H1 (cell line): Measurements from ENCODE around the gene RELL2. TPM values are rescaled to one million over a fixed set of nuclear protein-coding genes. Genes with fewer than 3 reads are reported as not detected.

ENCODE experiments used
- CTCF ChIA-PET: fragments of 300-600 bp; sonication (Branson Sonifier 250); formaldehyde crosslinking; loops from one replicate; lab custom pipeline; 2021; ENCODE audit not compliant: partially characterized antibody; lab: Charles Lee
- POLR2A ChIA-PET: fragments of 300-600 bp; sonication (Branson Sonifier 250); formaldehyde crosslinking; loops from one replicate; lab custom pipeline; 2021; ENCODE audit warnings: inconsistent platforms; ENCODE audit not compliant: partially characterized antibody; lab: Charles Lee
- DNase-seq, 2 experiments: peaks; one replicate each; pipeline versions ENCODE4 v3.0.0 to v3.0.0-alpha.2; 2010 to 2022; ENCODE audit warnings: low spot score in 2 of 2, low read depth in 1 of 2, mixed read lengths in 1 of 2
- FAIRE-seq: peaks from 2 replicates; lab custom pipeline; 2011; peaks lifted over from hg19 to GRCh38; lab: Jason Lieb, UNC
- H2AFZ ChIP-seq: 2 replicates; pipeline ENCODE4 v1.8.1; 2012; ENCODE audit warnings: low read length, inconsistent platforms
- H2AK5ac ChIP-seq: 2 replicates; pipeline ENCODE4 v1.6.1; 2013; ENCODE audit warnings: low read depth, low read length
- H2BK120ac ChIP-seq: replicated peaks from 2 replicates; pipeline ENCODE3; 2013; ENCODE audit warnings: low read depth, low read length, inconsistent platforms
- H2BK12ac ChIP-seq: 2 replicates; pipeline ENCODE4 v1.6.1; 2013; ENCODE audit warnings: low read depth, low read length
- H2BK15ac ChIP-seq: 2 replicates; pipeline ENCODE4 v1.6.1; 2013; ENCODE audit warnings: low read length
- H2BK20ac ChIP-seq: 2 replicates; pipeline ENCODE4 v1.6.1; 2013; ENCODE audit warnings: low read length
- H2BK5ac ChIP-seq: 2 replicates; pipeline ENCODE4 v1.6.1; 2013; ENCODE audit warnings: low read depth, low read length
- H3K14ac ChIP-seq: 2 replicates; pipeline ENCODE4 v1.6.1; 2013; ENCODE audit warnings: inconsistent platforms; ENCODE audit not compliant: insufficient read length
- H3K18ac ChIP-seq: 2 replicates; pipeline ENCODE4 v1.6.1; 2013; ENCODE audit warnings: low read length; ENCODE audit errors: extremely low read depth
- H3K23ac ChIP-seq: 2 replicates; pipeline ENCODE4 v1.6.1; 2013; ENCODE audit warnings: inconsistent platforms; ENCODE audit not compliant: insufficient read length
- H3K23me2 ChIP-seq: 2 replicates; pipeline ENCODE4 v1.6.1; 2013; ENCODE audit warnings: low read depth, low read length
- H3K27ac ChIP-seq: 2 replicates; pipeline ENCODE4 v1.6.1; 2011; ENCODE audit warnings: low read depth, low read length, inconsistent platforms
- H3K27me3 ChIP-seq, 4 experiments: replicated peaks in 1 of 4; 1 replicate in 1 of 4; 2 replicates in 3 of 4; pipeline versions ENCODE4 v1.6.1 to v1.8.1; 2011 to 2013; ENCODE audit warnings: low read length in 3 of 4, mild to moderate bottlenecking in 3 of 4, inconsistent platforms in 2 of 4, mixed read lengths in 2 of 4, moderate library complexity in 1 of 4; ENCODE audit not compliant: control insufficient read depth in 3 of 4, insufficient read depth in 3 of 4; ENCODE audit errors: extremely low read depth in 1 of 4
- H3K36me3 ChIP-seq, 4 experiments: 2 replicates each; pipeline versions ENCODE4 v1.6.1 to v1.8.1; 2011 to 2013; ENCODE audit warnings: mild to moderate bottlenecking in 4 of 4, low read length in 3 of 4, moderate library complexity in 2 of 4, control low read depth in 1 of 4, inconsistent platforms in 1 of 4; ENCODE audit not compliant: insufficient read depth in 4 of 4, control insufficient read depth in 2 of 4
- H3K4ac ChIP-seq: replicated peaks from 2 replicates; pipeline ENCODE3; 2013; ENCODE audit warnings: low read length, low read depth, mixed read lengths, inconsistent platforms; ENCODE audit not compliant: insufficient read length
- H3K4me1 ChIP-seq, 4 experiments: replicated peaks in 1 of 4; 1 replicate in 1 of 4; 2 replicates in 3 of 4; pipeline versions ENCODE4 v1.6.1 to v1.8.1; 2011 to 2013; ENCODE audit warnings: low read length in 3 of 4, inconsistent platforms in 2 of 4, mixed read lengths in 1 of 4; ENCODE audit not compliant: insufficient read depth in 4 of 4, control insufficient read depth in 3 of 4
- H3K4me2 ChIP-seq, 2 experiments: 2 replicates each; pipeline versions ENCODE4 v1.6.1 to v1.8.1; 2011 to 2013; ENCODE audit warnings: low read depth in 2 of 2, low read length in 2 of 2, control low read depth in 1 of 2, inconsistent platforms in 1 of 2, mild to moderate bottlenecking in 1 of 2; ENCODE audit not compliant: insufficient read depth in 1 of 2
- H3K4me3 ChIP-seq, 4 experiments: fragments of 200-600, 300-600 bp in 1 of 4; sonication (generic), shearing (Covaris generic), sonication (Bioruptor Twin) in 1 of 4; 2 replicates each; pipeline versions ENCODE4 v1.5.1 to v1.8.1; 2011 to 2016; ENCODE audit warnings: low read length in 4 of 4, low read depth in 3 of 4, control low read depth in 2 of 4, inconsistent platforms in 2 of 4, mild to moderate bottlenecking in 2 of 4, mixed read lengths in 1 of 4, moderate library complexity in 1 of 4; ENCODE audit not compliant: insufficient read depth in 2 of 4; ENCODE audit errors: extremely low read depth in 1 of 4
- H3K56ac ChIP-seq: replicated peaks from 2 replicates; pipeline ENCODE3; 2013; ENCODE audit warnings: low read depth, mild to moderate bottlenecking, mixed read lengths, low read length, inconsistent platforms; ENCODE audit not compliant: insufficient read length
- H3K79me1 ChIP-seq: 2 replicates; pipeline ENCODE4 v1.6.1; 2013; ENCODE audit warnings: low read depth, low read length, control low read depth
- H3K79me2 ChIP-seq, 2 experiments: 2 replicates each; pipeline versions ENCODE4 v1.6.1 to v1.8.1; 2012 to 2013; ENCODE audit warnings: low read length in 2 of 2, mild to moderate bottlenecking in 2 of 2, inconsistent platforms in 1 of 2; ENCODE audit not compliant: insufficient read depth in 2 of 2, control insufficient read depth in 1 of 2
- H3K9ac ChIP-seq, 4 experiments: replicated peaks in 1 of 4; 1 replicate in 1 of 4; 2 replicates in 3 of 4; pipeline versions ENCODE4 v1.6.1 to v1.8.1; 2011 to 2013; ENCODE audit warnings: low read depth in 3 of 4, low read length in 3 of 4, control low read depth in 2 of 4, mild to moderate bottlenecking in 2 of 4, moderate library complexity in 2 of 4, inconsistent platforms in 1 of 4; ENCODE audit errors: extremely low read depth in 1 of 4
- H3K9me3 ChIP-seq, 2 experiments: 2 replicates each; pipeline versions ENCODE4 v1.6.1 to v1.8.1; 2012 to 2013; ENCODE audit warnings: mild to moderate bottlenecking in 2 of 2, moderate library complexity in 2 of 2, control low read depth in 1 of 2, inconsistent platforms in 1 of 2, low read depth in 1 of 2, low read length in 1 of 2, mixed read lengths in 1 of 2; ENCODE audit not compliant: insufficient read depth in 2 of 2
- H4K20me1 ChIP-seq, 2 experiments: replicated peaks in 1 of 2; 2 replicates each; pipeline versions ENCODE3 to v1.8.1; 2011 to 2013; ENCODE audit warnings: inconsistent platforms in 2 of 2, low read length in 2 of 2, mild to moderate bottlenecking in 1 of 2; ENCODE audit not compliant: insufficient read depth in 2 of 2, control insufficient read depth in 1 of 2
- H4K5ac ChIP-seq: 2 replicates; pipeline ENCODE4 v1.6.1; 2013; ENCODE audit warnings: low read length, low read depth, mixed read lengths, inconsistent platforms; ENCODE audit not compliant: insufficient read length
- H4K8ac ChIP-seq: 2 replicates; pipeline ENCODE4 v1.8.0; 2013; ENCODE audit warnings: mild to moderate bottlenecking, moderate library complexity, low read length, inconsistent platforms; ENCODE audit not compliant: insufficient read depth; ENCODE audit errors: extremely low read depth
- H4K91ac ChIP-seq: replicated peaks from 2 replicates; pipeline ENCODE3; 2013; ENCODE audit warnings: low read length, mixed read lengths, inconsistent platforms; ENCODE audit not compliant: insufficient read length
- KDM1A ChIP-seq: fragments of 200-600, 300-600 bp; sonication (generic); IDR thresholded peaks from 2 replicates; pipeline ENCODE4 v1.7.1; 2016; ENCODE audit warnings: mild to moderate bottlenecking, low read length, borderline replicate concordance
- NANOG ChIP-seq: IDR thresholded peaks from 2 replicates; pipeline ENCODE4 v1.6.1; 2011; ENCODE audit warnings: low read length, low read depth, mild to moderate bottlenecking, inconsistent platforms; ENCODE audit not compliant: insufficient read depth, poor library complexity, severe bottlenecking
- WGBS, 2 experiments: shearing (Covaris generic) in 1 of 2; methylation state at CpG; one replicate each; pipeline versions ENCODE4 v1.1.6 to v1.1.7; 2013 to 2015; ENCODE audit warnings: low lambda C conversion rate in 2 of 2, mixed read lengths in 2 of 2, inconsistent platforms in 1 of 2, low coverage in 1 of 2, missing lambda C conversion rate in 1 of 2; ENCODE audit not compliant: insufficient replicate concordance in 2 of 2, insufficient coverage in 1 of 2, insufficient read length in 1 of 2; ENCODE audit errors: extremely low coverage in 1 of 2, missing lambda C conversion rate in 1 of 2; 5-methylcytosine and 5-hydroxymethylcytosine counted together
- polyA plus RNA-seq, 7 experiments: library from polyadenylated mRNA; depleted of rRNA in 3 of 7; stranded (reverse) in 5 of 7; unstranded in 2 of 7; fragments of >200 nt in 5 of 7; fragments of 200-250 nt in 2 of 7; gene quantifications; 1 replicate in 5 of 7; 2 replicates in 1 of 7; 4 replicates in 1 of 7; pipeline versions ENCODE4 v1.2.1 to v1.2.3, GENCODE V29; 2011 to 2013; ENCODE audit warnings: missing spikeins in 2 of 7, mixed read lengths in 2 of 7
- total RNA-seq: library from RNA; stranded (reverse); fragmentation: NEBNext Ultra II Directional; extraction: Animal tissue kit (Norgen Biotek cat#: 25700); gene quantifications from 2 replicates; pipeline ENCODE4 v1.2.1, GENCODE V29; 2021

RELL2 gene
- total and polyA plus RNA-seq, 2 of the 8 experiments (the other 6 are each of a cell fraction or from before 2014, with no cell fraction given) = 18.6 to 23.7 TPM

GRCh38 chr5:141665995-141666940 lies 29.5 kb downstream of the RELL2 start:
- H3K23ac ChIP-seq = no peak overlapping the region
- H3K56ac ChIP-seq = no peak overlapping the region
- H2BK12ac ChIP-seq = no peak overlapping the region
- ChIA-PET POLR2A (interaction anchor here (0.6 to 1.8 kb wide), 4 partner anchors 10 to 22 kb away, joined by 3 to 4 read pairs (median 4); no protein-coding TSS in a partner anchor), CTCF (interaction anchor here (0.6 to 11.0 kb wide), 10 partner anchors 12 to 332 kb away, joined by 3 to 137 read pairs (median 7); partner anchors contain the start of gene ARAP3)
- no peak overlapping the region for H3K27ac ChIP-seq
- no peaks in the 10 kb centered on the region for H3K23me2 ChIP-seq
- no peak overlapping the region for H3K4me3 ChIP-seq
- H2BK15ac ChIP-seq = no peak overlapping the region
- no peak overlapping the region for H2BK120ac ChIP-seq
- H2BK5ac ChIP-seq = 0 out of 2 replicates have a peak overlapping the region, but pooled peaks have one; percentile 24
- H4K8ac ChIP-seq = no peak overlapping the region
- H3K4me2 ChIP-seq = no peak overlapping the region
- no peak overlapping the region for H3K14ac ChIP-seq
- DNase-seq (no peak), FAIRE-seq (no peak)
- peaks cover 0 to 3% of the 10 kb centered on the region in 2 experiments for H4K20me1 ChIP-seq
- no peak overlapping the region for H3K4ac ChIP-seq
- H3K27me3 ChIP-seq = no peaks in the 10 kb centered on the region
- no peak overlapping the region for H2AFZ ChIP-seq
- H3K79me2 ChIP-seq = no peaks in the 10 kb centered on the region
- peaks cover 9 to 31% (median 19%) of the 10 kb centered on the region in 4 experiments; a peak in 7 of 8 replicates for H3K36me3 ChIP-seq
- H3K79me1 ChIP-seq = no peaks in the 10 kb centered on the region
- H3K4me1 ChIP-seq = no peaks in the 10 kb centered on the region
- no peak overlapping the region for H4K91ac ChIP-seq
- no peak overlapping the region for H4K5ac ChIP-seq
- no peak overlapping the region for H2AK5ac ChIP-seq
- peak; percentile 78; the same call in 1 of the 2 replicates for TF ChIP-seq KDM1A
- TF ChIP-seq NANOG = no peak
- no peaks in the 10 kb centered on the region for H3K9me3 ChIP-seq
- WGBS, 2 experiments = 88% methylated on average over 15 of the region's 18 CpGs; no CpG with 5 or more reads in 1 of the 2 experiments
- H2BK20ac ChIP-seq = no peak overlapping the region
- H3K18ac ChIP-seq = no peak overlapping the region
- H3K9ac ChIP-seq = no peak overlapping the region
